GM21529 (cell line): ENCODE data around the gene THADA.

Experiments
- ATAC-seq: cut with Tn5 transposase; IDR thresholded peaks from one replicate; pipeline ENCODE4 v1.9.1; 2021; ENCODE audit not compliant: unreplicated experiment

Gene THADA

DNA sequence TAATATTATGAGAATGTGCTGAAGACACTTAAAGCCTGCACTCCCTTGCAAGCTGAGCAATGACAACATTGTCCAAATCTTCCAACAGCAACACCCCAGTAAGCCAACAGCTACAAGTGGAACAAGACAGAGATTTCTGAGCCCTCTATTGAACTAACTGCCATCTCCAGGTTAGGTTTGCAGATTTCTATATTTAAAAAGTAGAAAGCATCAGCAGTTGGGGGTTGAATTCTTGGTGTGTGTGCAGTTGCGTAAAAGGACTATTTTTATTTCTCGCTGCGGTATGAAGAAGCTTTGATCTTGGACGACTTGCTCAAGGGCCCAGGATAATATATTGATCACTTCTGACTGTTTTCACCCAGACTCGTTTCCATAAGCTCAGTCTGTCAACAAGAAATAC is 263.2 kb downstream of the THADA start:
- ATAC-seq, result no peak

- no peak for ATAC-seq
Observed at GRCh38 chr2:43331422-43331821, 264.4 kb downstream of the THADA start.

GRCh38 chr2:43329637-43330036 is 266.2 kb downstream of the THADA start:
- ATAC-seq, result no peak

DNA sequence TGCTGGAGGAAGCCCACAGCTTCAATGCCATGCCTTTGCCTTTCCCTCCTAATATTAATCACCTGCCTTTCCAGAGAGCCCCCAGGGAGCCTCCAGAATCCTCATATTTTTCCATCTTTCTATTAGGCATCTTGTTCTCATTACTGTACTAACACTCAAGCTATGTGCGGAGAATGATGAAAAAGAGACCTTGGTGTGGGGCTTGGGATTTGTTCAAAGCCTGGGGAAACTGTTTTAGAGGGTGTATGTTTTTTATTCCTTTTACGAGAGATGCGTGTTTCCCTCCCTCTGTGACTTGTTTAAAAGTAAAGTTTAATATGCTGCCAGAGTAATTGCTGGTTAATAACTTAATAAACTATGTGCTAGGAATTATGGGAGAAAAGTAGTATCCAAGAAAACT is 267.0 kb downstream of the THADA start:
- ATAC-seq, result no peak

- no peak for ATAC-seq
Observed at GRCh38 chr2:43328133-43328532, 267.7 kb downstream of the THADA start.

DNA sequence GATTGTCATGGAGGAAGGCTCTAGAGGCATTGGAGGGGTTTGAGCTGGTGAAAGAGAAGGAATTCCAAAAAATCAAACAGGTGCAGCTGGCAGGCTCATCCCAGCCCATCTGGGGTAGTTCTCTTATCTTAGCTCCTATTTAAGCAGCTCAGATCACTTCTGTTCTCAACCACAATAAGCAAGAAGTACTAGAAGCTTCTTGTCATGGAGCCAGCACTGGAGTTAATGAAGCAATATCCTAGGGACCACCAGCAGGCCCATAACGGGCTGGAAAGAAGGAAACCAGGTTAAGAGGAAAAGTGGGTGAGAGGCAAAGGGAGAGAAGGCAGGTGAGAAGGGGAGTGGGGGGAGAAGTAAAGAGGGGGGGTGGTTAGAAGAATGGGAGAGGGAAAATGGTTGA is 268.7 kb downstream of the THADA start:
- no peak for ATAC-seq

GRCh38 chr2:43326101-43326825 is 269.6 kb downstream of the THADA start:
- no peak for ATAC-seq

DNA sequence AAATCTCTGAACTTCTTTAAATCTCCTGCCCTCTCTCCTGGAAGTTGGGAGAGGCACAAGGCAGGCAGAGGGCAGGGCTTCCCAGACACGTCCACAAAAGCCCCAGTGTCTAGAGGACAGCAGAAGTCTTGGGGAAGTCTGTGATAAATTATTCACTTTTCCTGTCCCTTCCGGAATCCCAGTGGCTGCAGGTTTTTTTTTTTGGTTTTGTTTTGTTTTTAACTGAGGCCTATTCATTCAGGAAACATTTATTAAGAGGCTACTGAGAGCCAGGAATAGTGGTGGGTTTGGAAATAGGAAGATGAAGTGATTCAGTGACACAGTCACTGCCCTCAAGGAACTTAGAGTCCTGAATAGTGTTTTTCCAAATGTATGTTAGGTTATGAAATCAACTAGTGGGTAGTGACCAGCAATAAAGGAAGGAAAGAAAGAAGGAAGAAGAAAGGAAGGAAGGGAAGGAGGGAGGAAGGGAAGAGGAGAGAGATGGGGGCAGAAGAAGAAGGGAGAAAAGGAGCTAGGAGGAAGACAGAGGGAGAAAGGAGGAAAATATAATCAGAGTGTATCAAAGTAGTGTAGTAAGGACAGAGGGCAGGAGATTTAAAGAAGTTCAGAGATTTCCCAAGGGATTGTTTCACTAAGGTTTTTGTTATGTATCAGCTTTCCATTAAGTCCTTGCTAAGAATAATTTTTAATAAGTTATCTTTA is 270.6 kb downstream of the THADA start:
- ATAC-seq, result no peak

DNA sequence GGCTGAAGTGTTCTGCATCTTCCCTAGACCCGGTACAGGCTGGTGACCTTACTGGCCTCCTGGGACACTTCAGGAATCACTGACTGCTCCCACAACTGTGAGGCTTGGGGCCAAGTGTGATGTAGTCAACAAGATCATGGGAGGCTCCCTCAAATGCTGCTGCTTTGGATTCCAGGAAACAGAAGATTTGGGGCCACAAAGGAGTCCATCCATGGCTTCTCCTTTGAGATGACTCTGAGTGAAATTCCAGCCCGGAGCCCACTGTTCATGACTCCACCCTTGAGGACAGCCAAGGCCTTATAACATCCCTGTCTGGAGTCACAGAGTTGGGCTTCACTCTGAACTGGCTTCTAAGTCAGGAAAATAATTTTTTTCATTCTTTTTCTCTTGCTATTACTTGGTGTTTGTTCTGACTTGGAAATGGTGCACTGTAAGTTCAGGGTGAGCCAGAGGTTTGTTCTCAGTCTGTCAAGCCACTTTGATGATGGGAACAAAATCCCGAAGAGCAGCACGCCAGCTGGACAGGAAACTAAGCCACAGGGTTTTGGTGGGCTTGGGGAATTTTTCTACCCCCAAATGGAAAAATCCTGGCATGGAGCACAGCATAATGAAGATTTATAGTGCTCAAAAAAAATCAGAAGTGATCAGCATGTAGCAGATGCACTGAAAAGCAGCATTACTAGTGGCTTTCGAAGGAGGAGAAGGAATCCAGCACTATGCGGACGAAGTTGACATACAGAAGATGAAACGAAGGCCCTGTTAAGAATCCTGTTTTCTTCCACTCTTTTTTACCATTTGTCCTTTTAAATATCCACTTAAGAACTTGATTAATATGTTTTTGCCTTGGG is 271.4 kb downstream of the THADA start:
- ATAC-seq, result no peak

- ATAC-seq, result no peak
Observed at GRCh38 chr2:43323857-43324256, 272.0 kb downstream of the THADA start.

- ATAC-seq, result no peak
Observed at GRCh38 chr2:43321446-43321845, 274.4 kb downstream of the THADA start.

GRCh38 chr2:43319541-43319940 is 276.3 kb downstream of the THADA start:
- no peak for ATAC-seq

GRCh38 chr2:43318791-43319190 is 277.0 kb downstream of the THADA start:
- no peak for ATAC-seq

GRCh38 chr2:43317680-43318079 is 278.2 kb downstream of the THADA start:
- ATAC-seq, result no peak

- ATAC-seq, result no peak
Observed at GRCh38 chr2:43317194-43317593, 278.6 kb downstream of the THADA start.

DNA sequence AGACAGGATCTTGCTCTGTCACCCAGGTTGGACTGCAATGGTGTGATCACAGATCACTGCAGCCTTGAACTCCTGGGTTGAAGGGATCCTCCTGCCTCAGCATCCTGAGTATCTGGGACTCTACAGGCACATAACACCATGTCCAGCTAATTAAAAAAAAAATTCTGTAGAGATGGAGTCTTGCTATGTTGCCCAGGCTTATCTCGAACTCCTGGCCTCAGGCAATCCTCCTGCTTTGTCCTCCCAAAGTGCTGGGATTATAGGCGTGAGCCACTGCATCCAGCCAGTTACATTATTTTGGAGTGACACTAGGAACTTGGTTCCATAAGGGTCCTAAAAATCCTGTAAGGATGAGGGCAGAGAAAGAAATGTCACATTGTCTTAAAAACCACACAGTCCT is 280.4 kb downstream of the THADA start:
- ATAC-seq, result no peak

- no peak for ATAC-seq
Observed at GRCh38 chr2:43314299-43314927, 281.4 kb downstream of the THADA start.

DNA sequence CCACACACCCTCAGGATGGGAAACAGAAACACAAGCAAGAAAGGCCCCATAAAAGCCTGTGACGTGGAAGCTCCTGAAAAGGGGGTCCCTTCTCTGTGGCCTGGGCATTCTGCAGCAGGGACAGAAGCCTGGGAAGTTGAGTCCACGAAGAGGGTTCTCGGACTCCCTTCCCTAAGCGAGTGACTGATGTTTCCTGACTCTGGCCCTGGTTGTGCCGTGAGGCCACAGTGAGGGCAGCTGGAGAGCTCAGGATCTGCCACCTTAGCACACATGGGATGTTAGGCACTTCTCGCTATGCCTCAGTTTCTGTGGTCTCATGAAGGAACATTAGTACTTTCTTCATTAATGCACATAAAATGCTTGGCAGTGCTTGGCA is 282.2 kb downstream of the THADA start:
- ATAC-seq, result no peak

GRCh38 chr2:43312755-43313641 is 282.8 kb downstream of the THADA start:
- no peak for ATAC-seq

DNA sequence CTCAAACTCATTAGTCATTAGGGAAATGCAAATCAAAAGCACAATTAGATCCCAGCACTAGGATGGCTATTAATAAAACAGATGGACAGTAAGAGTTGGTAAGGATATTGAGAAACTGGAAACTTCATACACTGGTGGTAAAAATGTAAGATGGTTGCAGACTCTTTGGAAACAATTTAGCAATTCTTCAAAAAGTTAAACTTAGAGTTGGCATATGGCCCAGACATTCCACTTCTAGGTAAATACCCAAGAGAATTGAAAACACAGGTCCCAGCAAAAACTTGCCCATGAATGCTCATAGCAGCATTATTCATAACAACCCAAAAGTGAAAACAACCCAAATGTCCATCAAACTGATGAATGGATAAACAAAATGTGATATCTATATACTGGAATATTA is 284.6 kb downstream of the THADA start:
- no peak for ATAC-seq
